Left lung (tissue), 10 donors: Measurements from ENCODE around the gene XRN2. TPM values are rescaled to one million over a fixed set of nuclear protein-coding genes. Genes with fewer than 3 reads are reported as not detected.
A peak's percentile ranks its signal among the peaks of the same experiment; 100 is the strongest.

ENCODE experiments used
- ATAC-seq: fragments of 200-7000 bp; cut with Tn5 transposase; one replicate; pipeline ENCODE4 v1.9.1; 2020; ENCODE audit warnings: moderate library complexity
- DNase-seq, 4 donors: peaks; one replicate each; pipeline ENCODE4 v3.0.0-alpha.2; 2013 to 2020
- H3K27ac ChIP-seq, 2 donors: fragments of 200-600 bp; sonication (generic) in 1 of 2; one replicate each; pipeline versions ENCODE4 v1.5.0 to v1.8.0; 2020 to 2021
- H3K27me3 ChIP-seq, 2 donors: fragments of 200-600 bp; sonication (generic) in 1 of 2; one replicate each; pipeline versions ENCODE4 v1.5.0 to v1.8.0; 2020 to 2021
- H3K36me3 ChIP-seq, 2 donors: fragments of 200-600 bp; sonication (generic) in 1 of 2; one replicate each; pipeline versions ENCODE4 v1.5.0 to v1.8.0; 2020 to 2021
- H3K4me1 ChIP-seq, 2 donors: fragments of 200-600 bp; one replicate each; pipeline ENCODE4 v1.8.0; 2021
- H3K4me3 ChIP-seq, 2 donors: fragments of 200-600 bp; sonication (generic) in 1 of 2; one replicate each; pipeline versions ENCODE4 v1.5.0 to v1.8.0; 2020 to 2021; ENCODE audit warnings: mild to moderate bottlenecking in 1 of 2
- H3K9me3 ChIP-seq, 2 donors: fragments of 200-600 bp; sonication (generic) in 1 of 2; one replicate each; pipeline versions ENCODE4 v1.5.0 to v1.8.0; 2020 to 2021
- CTCF ChIP-seq, 2 donors: fragments of 200-600 bp; sonication (generic) in 1 of 2; IDR thresholded peaks; one replicate each; pipeline versions ENCODE4 v1.5.0 to v1.8.0; 2021; ENCODE audit warnings: antibody characterized with exemption in 2 of 2
- intact Hi-C, 2 donors: fragments of 100-400 bp; cut with DNase I; formaldehyde crosslinking; loops; one replicate each; pipeline versions ENCODE4 v1.11.2 to v1.14.2; 2022
- polyA plus RNA-seq, 6 donors: library from polyadenylated mRNA; unstranded; fragments of 120-200 nt; gene quantifications; one replicate each; pipeline ENCODE4 v1.2.1, GENCODE V29; 2013; ENCODE audit not compliant: insufficient read length in 6 of 6
- total RNA-seq, 2 donors: library from RNA; stranded (reverse); fragmentation: NEBNext Ultra II Directional; extraction: Animal tissue kit (Norgen Biotek cat#: 25700); gene quantifications; one replicate each; pipeline ENCODE4 v1.2.1, GENCODE V29; 2021
- donor health status: DM: no; HTN: yes; CAD: no.
- donor health status: DM: no; HTN: no; CAD: no.

The XRN2 gene
- total and polyA plus RNA-seq, 8 donors = 45.9 to 90.2 (median 77.8) TPM

DNA sequence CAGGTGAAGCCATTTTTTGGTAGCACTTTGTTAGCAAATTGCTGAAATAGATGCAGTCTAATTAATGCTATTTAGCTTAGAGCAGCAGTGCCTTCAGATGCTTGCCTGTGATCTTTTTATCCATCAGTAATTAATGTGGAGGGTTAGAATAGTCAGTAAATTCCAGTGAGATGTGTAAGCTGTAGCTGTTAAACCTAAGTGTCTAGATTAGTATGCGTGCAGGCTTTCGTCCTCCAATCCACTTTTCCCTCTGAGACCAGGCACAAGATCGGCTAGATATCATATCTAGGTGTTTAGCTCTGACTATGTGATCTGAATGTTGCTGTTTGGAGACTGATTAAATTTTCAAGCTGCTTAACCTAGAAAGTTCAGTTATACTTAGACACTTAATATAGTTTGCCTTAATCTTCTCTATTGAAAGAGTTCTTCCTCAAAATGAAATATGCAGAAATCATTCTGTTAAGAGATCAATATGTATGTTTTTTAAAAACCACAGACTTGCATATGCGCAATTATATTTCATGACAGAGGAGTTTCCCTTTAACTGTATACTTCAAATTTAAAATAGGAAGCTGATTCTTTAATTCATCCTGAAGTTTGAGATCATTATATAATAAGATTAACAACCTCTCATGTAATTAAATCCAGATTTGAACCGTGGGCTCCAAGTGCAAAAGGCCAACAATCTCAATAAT lies 41.2 kb downstream of the XRN2 start:
- H3K9me3 ChIP-seq = no peaks in the 10 kb centered on the region
- H3K36me3 ChIP-seq = peaks cover 0 to 87% of the 10 kb centered on the region in 2 donors
- ATAC-seq (no peak), DNase-seq (no peak)
- H3K4me1 ChIP-seq = peaks cover 0 to 6% of the 10 kb centered on the region in 2 donors
- H3K4me3 ChIP-seq = no peak overlapping the region
- H3K27me3 ChIP-seq = no peaks in the 10 kb centered on the region
- intact Hi-C loops = no loop called here
- TF ChIP-seq CTCF (IDR thresholded peaks at IDR 0.05) = no peak
- H3K27ac ChIP-seq = no peak overlapping the region

- Histone ChIP-seq H3K4me1 (no peaks in the 10 kb centered on the region), H3K4me3 (no peak overlapping the region), H3K27ac (no peak overlapping the region), H3K27me3 (no peaks in the 10 kb centered on the region), H3K9me3 (no peaks in the 10 kb centered on the region), H3K36me3 (peaks cover 0 to 87% of the 10 kb centered on the region in 2 donors)
- intact Hi-C loops = no loop called here
- ATAC-seq (no peak), DNase-seq (no peak)
- no peak for TF ChIP-seq CTCF (IDR thresholded peaks at IDR 0.05)
These were observed 41.8 kb downstream of the XRN2 start for GRCh38 chr20:21344961-21345360.

DNA sequence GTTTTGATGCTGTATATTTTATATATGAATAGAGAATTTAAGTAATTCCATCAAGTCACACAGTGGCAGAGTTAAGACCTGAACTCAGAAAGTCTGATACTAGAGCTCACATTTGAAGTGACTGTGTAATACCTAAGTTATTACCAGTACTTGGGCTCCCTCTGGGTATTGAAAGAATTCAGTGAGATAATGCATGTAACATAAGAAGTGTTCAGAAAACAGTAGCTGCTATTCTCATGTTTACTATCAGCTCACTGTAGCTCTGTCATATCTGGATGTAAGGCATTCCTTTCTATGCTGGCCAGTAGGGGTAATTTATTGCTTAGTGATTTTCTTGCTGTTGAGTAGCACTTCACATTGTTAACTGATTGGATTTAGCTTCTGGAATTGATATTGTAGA lies 49.6 kb downstream of the XRN2 start:
- no peak overlapping the region for H3K4me3 ChIP-seq
- ATAC-seq (peak; percentile 25), DNase-seq (no peak)
- H3K27ac ChIP-seq = no peak overlapping the region
- no peak for TF ChIP-seq CTCF (IDR thresholded peaks at IDR 0.05)
- intact Hi-C loops = no loop called here
- H3K4me1 ChIP-seq = peaks cover 0 to 9% of the 10 kb centered on the region in 2 donors
- H3K36me3 ChIP-seq = peaks cover 0 to 70% of the 10 kb centered on the region in 2 donors
- no peaks in the 10 kb centered on the region for H3K27me3 ChIP-seq
- H3K9me3 ChIP-seq = no peaks in the 10 kb centered on the region

GRCh38 chr20:21353236-21353635 lies 50.1 kb downstream of the XRN2 start:
- H3K36me3 ChIP-seq = peaks cover 0 to 70% of the 10 kb centered on the region in 2 donors
- H3K27ac ChIP-seq = no peak overlapping the region
- ATAC-seq (peak; percentile 42), DNase-seq (no peak)
- no peaks in the 10 kb centered on the region for H3K9me3 ChIP-seq
- H3K4me3 ChIP-seq = no peak overlapping the region
- H3K4me1 ChIP-seq = peaks cover 0 to 9% of the 10 kb centered on the region in 2 donors
- no peaks in the 10 kb centered on the region for H3K27me3 ChIP-seq
- no peak for TF ChIP-seq CTCF (IDR thresholded peaks at IDR 0.05)
- intact Hi-C loops = no loop called here

DNA sequence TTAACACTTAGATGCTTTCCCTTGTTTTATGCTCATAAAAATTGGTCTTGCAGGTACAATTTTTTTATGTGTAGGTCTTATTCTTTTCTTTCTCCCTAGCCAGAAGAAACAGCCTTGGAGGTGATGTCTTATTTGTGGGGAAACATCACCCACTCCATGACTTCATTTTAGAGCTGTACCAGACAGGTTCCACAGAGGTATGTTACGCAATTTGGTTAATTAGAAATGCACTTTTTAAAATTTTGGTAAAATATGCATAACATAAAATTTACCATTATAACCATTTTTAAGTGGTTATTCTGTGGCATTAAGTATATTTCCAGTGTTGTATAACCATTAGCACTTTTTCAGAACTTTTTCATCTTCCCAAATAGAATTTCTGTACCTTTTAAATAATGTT lies 52.9 kb downstream of the XRN2 start:
- ATAC-seq (no peak), DNase-seq (no peak)
- no peak overlapping the region for H3K4me3 ChIP-seq
- H3K9me3 ChIP-seq = no peaks in the 10 kb centered on the region
- no peak for TF ChIP-seq CTCF (IDR thresholded peaks at IDR 0.05)
- no peaks in the 10 kb centered on the region for H3K27me3 ChIP-seq
- intact Hi-C loops = no loop called here
- H3K4me1 ChIP-seq = peaks cover 6 to 24% of the 10 kb centered on the region in 2 donors
- peaks cover 0 to 65% of the 10 kb centered on the region in 2 donors for H3K36me3 ChIP-seq
- H3K27ac ChIP-seq = no peak overlapping the region
